Measurements from ENCODE around the gene SOS1. TPM values are rescaled to one million over a fixed set of nuclear protein-coding genes. Genes with fewer than 3 reads are reported as not detected.

SOS1 gene
- total and polyA plus RNA-seq, 9 donors = 14.4 to 70.1 (median 41.8) TPM

DNA sequence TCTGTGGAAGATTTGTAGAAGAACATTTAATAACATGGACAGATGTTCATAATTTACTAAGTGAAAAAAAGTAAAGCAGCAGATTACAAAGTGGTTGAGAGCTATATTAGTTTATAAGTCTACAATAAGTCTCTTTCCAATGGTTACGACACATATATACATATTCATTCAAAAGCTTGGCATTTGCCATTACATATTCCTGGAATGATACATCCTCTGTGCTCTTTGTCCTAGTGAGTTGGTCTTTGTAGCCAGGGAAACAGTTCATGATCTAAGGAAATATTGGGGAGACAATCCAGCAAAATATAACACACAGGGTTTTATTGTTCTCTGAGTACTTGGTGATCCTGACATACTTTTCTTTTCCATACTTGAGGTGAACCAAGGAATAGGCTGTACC is 32.5 kb upstream of the SOS1 start:
- no peak for TF ChIP-seq EP300 (IDR thresholded peaks at IDR 0.05)
- TF ChIP-seq, protein P1, sequence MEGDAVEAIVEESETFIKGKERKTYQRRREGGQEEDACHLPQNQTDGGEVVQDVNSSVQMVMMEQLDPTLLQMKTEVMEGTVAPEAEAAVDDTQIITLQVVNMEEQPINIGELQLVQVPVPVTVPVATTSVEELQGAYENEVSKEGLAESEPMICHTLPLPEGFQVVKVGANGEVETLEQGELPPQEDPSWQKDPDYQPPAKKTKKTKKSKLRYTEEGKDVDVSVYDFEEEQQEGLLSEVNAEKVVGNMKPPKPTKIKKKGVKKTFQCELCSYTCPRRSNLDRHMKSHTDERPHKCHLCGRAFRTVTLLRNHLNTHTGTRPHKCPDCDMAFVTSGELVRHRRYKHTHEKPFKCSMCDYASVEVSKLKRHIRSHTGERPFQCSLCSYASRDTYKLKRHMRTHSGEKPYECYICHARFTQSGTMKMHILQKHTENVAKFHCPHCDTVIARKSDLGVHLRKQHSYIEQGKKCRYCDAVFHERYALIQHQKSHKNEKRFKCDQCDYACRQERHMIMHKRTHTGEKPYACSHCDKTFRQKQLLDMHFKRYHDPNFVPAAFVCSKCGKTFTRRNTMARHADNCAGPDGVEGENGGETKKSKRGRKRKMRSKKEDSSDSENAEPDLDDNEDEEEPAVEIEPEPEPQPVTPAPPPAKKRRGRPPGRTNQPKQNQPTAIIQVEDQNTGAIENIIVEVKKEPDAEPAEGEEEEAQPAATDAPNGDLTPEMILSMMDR (IDR thresholded peaks at IDR 0.05) = no peak
- TF ChIP-seq POLR2A (IDR thresholded peaks at IDR 0.05) = no peak
- Histone ChIP-seq H3K36me3 (no peaks in the 10 kb centered on the region), H3K4me3 (no peak overlapping the region), H3K27me3 (no peaks in the 10 kb centered on the region), H3K4me1 (ENCODE audit: insufficient read depth) (peaks cover 5% of the 10 kb centered on the region), H3K9me3 (no peaks in the 10 kb centered on the region), H3K27ac (no peak overlapping the region)
- intact Hi-C loops (cut with DNase I) = no loop called here
- no peak for DNase-seq
- WGBS, 3 donors = 95 to 100% (median 95%) methylated on average over 1 of the region's 1 CpG

DNA sequence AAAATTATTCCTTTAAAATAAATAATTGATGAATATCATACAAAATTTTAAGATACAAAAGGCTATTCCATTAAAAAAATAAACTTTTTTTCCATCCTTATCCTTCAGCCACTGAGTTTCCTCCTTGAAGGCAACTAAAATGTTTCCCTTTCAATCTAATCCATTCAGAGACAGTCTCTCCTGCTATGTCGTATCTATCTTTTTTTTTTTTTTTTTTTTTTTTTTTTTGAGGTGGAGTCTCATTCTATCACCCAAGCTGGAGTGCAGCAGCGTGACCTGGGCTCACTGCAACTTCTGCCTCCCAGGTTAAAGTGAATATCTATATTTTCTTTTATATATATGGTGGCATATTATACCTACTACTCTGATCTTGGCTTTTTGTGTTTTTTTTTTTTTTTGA is 31.7 kb upstream of the SOS1 start:
- no peaks in the 10 kb centered on the region for H3K36me3 ChIP-seq
- TF ChIP-seq, protein P1 (IDR thresholded peaks at IDR 0.05) = no peak
- TF ChIP-seq EP300 (IDR thresholded peaks at IDR 0.05) (no peak), POLR2A (IDR thresholded peaks at IDR 0.05) (no peak)
- no peak overlapping the region for H3K4me3 ChIP-seq
- no peak for DNase-seq
- no peaks in the 10 kb centered on the region for H3K27me3 ChIP-seq
- peaks cover 5% of the 10 kb centered on the region for H3K4me1 ChIP-seq (ENCODE audit: insufficient read depth)
- no peak overlapping the region for H3K27ac ChIP-seq
- intact Hi-C loops (cut with DNase I) = no loop called here
- WGBS, 3 donors = 73 to 85% (median 82%) methylated on average over 2 of the region's 2 CpGs
- no peaks in the 10 kb centered on the region for H3K9me3 ChIP-seq

DNA sequence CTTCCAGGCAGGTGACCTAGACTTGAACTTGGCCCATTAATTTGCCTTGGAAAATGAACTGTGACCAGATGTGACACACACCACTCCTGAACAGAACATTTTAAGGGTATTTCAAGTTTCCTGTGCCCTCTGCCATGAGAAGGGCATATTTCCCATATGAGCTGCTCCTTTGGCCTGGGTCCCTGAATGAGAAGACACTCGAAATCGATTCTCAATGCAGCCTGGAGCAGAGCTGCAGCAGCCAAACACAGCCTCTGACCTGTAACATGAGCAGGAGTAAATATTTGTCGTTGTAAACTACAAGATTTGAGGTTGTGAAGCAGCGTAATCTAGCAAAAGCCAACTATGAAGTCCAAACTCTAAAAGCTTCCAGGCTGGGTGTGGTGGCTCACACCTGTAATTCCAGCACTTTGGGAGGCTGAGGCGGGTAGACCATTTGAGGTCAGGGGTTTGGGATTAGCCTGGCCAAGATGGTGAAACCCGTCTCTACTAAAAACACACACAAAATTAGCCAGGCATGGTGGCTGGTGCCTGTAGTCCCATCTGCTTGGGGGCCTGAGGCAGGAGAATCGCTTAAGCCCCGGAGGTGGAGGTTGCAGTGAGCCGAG is 30.1 kb upstream of the SOS1 start:
- Histone ChIP-seq H3K4me1 (ENCODE audit: insufficient read depth) (peaks cover 4% of the 10 kb centered on the region), H3K27ac (no peak overlapping the region), H3K27me3 (no peaks in the 10 kb centered on the region), H3K9me3 (no peaks in the 10 kb centered on the region), H3K4me3 (no peak overlapping the region), H3K36me3 (no peaks in the 10 kb centered on the region)
- intact Hi-C loops (cut with DNase I) = no loop called here
- no peak for DNase-seq
- TF ChIP-seq POLR2A (IDR thresholded peaks at IDR 0.05) (no peak), EP300 (IDR thresholded peaks at IDR 0.05) (no peak)
- TF ChIP-seq, protein P1 (IDR thresholded peaks at IDR 0.05) = no peak
- whole genome bisulfite sequencing, 3 donors = 68 to 71% (median 68%) methylated on average over 9 of the region's 9 CpGs

DNA sequence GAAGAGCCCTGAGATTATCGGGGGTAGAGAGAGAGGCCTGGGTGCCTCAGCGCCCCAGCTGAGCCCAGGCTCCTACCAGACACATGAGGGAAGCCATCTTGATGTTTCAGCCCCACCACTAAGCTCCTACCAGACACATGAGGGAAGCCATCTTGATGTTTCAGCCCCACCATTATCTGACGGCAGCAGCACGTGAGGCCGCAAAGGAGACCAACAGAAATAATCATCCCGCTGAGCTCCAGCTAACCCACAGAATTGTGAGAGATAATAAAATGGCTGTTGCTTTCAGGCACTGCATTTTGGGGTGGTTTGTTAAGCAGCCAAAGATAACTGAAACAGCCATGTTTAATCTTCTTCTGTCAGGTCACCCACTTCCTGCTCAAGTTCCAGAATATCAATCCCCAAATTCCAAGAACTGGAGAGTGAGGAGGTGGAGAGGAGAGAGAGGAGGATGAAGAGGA is 29.3 kb upstream of the SOS1 start:
- no peaks in the 10 kb centered on the region for H3K27me3 ChIP-seq
- 91 to 97% (median 94%) methylated on average over 6 of the region's 6 CpGs for WGBS, 3 donors
- no peaks in the 10 kb centered on the region for H3K9me3 ChIP-seq
- TF ChIP-seq, protein P1 (IDR thresholded peaks at IDR 0.05) = no peak
- TF ChIP-seq POLR2A (IDR thresholded peaks at IDR 0.05) = no peak
- H3K27ac ChIP-seq = no peak overlapping the region
- peaks cover 1% of the 10 kb centered on the region for H3K4me1 ChIP-seq (ENCODE audit: insufficient read depth)
- intact Hi-C loops (cut with DNase I) = no loop called here
- H3K4me3 ChIP-seq = no peak overlapping the region
- no peaks in the 10 kb centered on the region for H3K36me3 ChIP-seq
- no peak for DNase-seq

Data from ovary (tissue), 9 donors.